Tibial artery (tissue), 4 donors: ENCODE data around the gene CRABP2.

Source experiments
- DNase-seq, 2 donors: peaks; one replicate each; pipeline ENCODE4 v3.0.0-alpha.2; 2019
- H3K27ac ChIP-seq, 2 donors: fragments of 200-600 bp; sonication (generic) in 1 of 2; 1 replicate in 1 of 2; 2 replicates in 1 of 2; pipeline ENCODE4 v1.5.1; 2018 to 2019; ENCODE audit warnings: mild to moderate bottlenecking in 1 of 2
- H3K27me3 ChIP-seq, 2 donors: fragments of 200-600 bp; sonication (generic) in 1 of 2; one replicate each; pipeline versions ENCODE4 v1.5.1 to v1.6.0; 2016 to 2019
- H3K36me3 ChIP-seq, 3 donors: fragments of 200-600 bp; sonication (generic) in 2 of 3; one replicate each; pipeline ENCODE4 v1.5.1; 2016 to 2019; ENCODE audit warnings: mild to moderate bottlenecking in 2 of 3
- H3K4me1 ChIP-seq, 4 donors: fragments of 200-600 bp; sonication (generic) in 2 of 4; 1 replicate in 3 of 4; 2 replicates in 1 of 4; pipeline ENCODE4 v1.5.1; 2016 to 2019
- H3K4me3 ChIP-seq, 2 donors: fragments of 200-600 bp; sonication (generic) in 1 of 2; 1 replicate in 1 of 2; 2 replicates in 1 of 2; pipeline ENCODE4 v1.5.1; 2018 to 2019; ENCODE audit warnings: mild to moderate bottlenecking in 2 of 2
- H3K9me3 ChIP-seq, 3 donors: fragments of 200-600 bp; sonication (generic) in 1 of 3; one replicate each; pipeline ENCODE4 v1.5.1; 2016 to 2019
- CTCF ChIP-seq, 2 experiments: fragments of 200-600 bp in 1 of 2; fragments of 450-650 bp in 1 of 2; IDR thresholded peaks; one replicate each; pipeline ENCODE4 v1.5.1; 2017 to 2019; ENCODE audit warnings: antibody characterized with exemption in 2 of 2, mild to moderate bottlenecking in 1 of 2, moderate library complexity in 1 of 2
- intact Hi-C: fragments of 100-400 bp; cut with DNase I; formaldehyde crosslinking; loops from one replicate; pipeline ENCODE4 v1.15.0; 2023; ENCODE audit warnings: low total_unique reads

CRABP2 gene

GRCh38 chr1:156664046-156664766 lies 41.2 kb downstream of the CRABP2 start:
- Histone ChIP-seq H3K27ac (peak overlapping the region; percentile 63 to 77), H3K27me3 (no peaks in the 10 kb centered on the region), H3K9me3 (no peaks in the 10 kb centered on the region), H3K4me3 (no peak overlapping the region), H3K36me3 (no peaks in the 10 kb centered on the region), H3K4me1 (peaks cover 0 to 92% (median 85%) of the 10 kb centered on the region in 4 donors)
- intact Hi-C loops = no loop called here
- TF ChIP-seq CTCF (IDR thresholded peaks at IDR 0.05) = no peak
- DNase-seq = no peak

DNA sequence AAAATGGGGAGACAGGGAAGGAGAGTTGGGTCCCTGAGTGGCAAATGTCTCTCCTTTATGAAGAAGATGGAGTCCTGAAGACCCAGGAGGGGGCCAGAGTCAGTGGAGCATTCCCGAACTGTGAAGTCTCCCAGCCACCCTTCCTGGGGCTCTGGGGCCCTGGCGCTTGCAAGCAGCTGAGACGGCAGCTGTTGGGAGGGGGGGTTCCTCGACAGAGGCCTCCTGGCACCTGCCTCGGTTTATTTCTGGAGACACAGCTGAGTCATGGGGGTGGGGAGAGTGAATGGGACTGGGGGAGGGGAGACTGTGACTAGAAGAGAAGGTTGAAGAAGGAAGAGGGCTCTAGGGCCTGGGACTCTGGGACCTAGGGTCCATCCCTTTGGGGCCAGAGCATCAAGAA lies 42.2 kb downstream of the CRABP2 start:
- no peaks in the 10 kb centered on the region for H3K36me3 ChIP-seq
- no peaks in the 10 kb centered on the region for H3K27me3 ChIP-seq
- TF ChIP-seq CTCF (IDR thresholded peaks at IDR 0.05) = no peak
- no peaks in the 10 kb centered on the region for H3K9me3 ChIP-seq
- intact Hi-C loops = no loop called here
- peak overlapping the region; percentile 63 to 77 for H3K27ac ChIP-seq
- DNase-seq = peak; percentile 42 to 91
- H3K4me1 ChIP-seq = peaks cover 0 to 90% (median 82%) of the 10 kb centered on the region in 4 donors
- no peak overlapping the region for H3K4me3 ChIP-seq

DNA sequence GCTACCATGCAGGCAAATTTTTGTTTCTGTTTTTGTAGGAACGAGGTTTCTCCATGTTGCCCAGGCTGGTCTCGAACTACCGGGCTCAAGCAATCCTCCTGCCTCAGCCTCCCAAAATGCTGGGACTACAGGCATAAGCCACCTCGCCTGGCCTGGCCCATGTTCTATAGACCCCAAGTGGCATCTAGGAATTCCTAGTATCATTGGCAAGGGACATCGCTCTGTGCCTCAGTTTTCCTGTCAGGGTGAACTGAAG lies 42.7 kb downstream of the CRABP2 start:
- peaks cover 0 to 90% (median 79%) of the 10 kb centered on the region in 4 donors for H3K4me1 ChIP-seq

GRCh38 chr1:156662005-156662799 lies 43.2 kb downstream of the CRABP2 start:
- no peaks in the 10 kb centered on the region for H3K27me3 ChIP-seq
- H3K27ac ChIP-seq = peak overlapping the region; percentile 73 to 77
- intact Hi-C loops = no loop called here
- no peaks in the 10 kb centered on the region for H3K36me3 ChIP-seq
- no peaks in the 10 kb centered on the region for H3K9me3 ChIP-seq
- DNase-seq = no peak
- peaks cover 0 to 90% (median 78%) of the 10 kb centered on the region in 4 donors for H3K4me1 ChIP-seq
- H3K4me3 ChIP-seq = no peak overlapping the region
- no peak for TF ChIP-seq CTCF (IDR thresholded peaks at IDR 0.05)

More for the DNA sequence above, 42.7 kb downstream of the CRABP2 start:
- H3K27me3 ChIP-seq = no peaks in the 10 kb centered on the region
- intact Hi-C loops = no loop called here
- TF ChIP-seq CTCF (IDR thresholded peaks at IDR 0.05) = no peak
- H3K4me3 ChIP-seq = no peak overlapping the region
- no peaks in the 10 kb centered on the region for H3K36me3 ChIP-seq
- DNase-seq = no peak
- peak overlapping the region; percentile 63 to 77 for H3K27ac ChIP-seq
- no peaks in the 10 kb centered on the region for H3K9me3 ChIP-seq

- Histone ChIP-seq H3K27ac (peak overlapping the region; percentile 73 to 77), H3K27me3 (peaks cover 0 to 14% of the 10 kb centered on the region in 2 donors), H3K36me3 (no peaks in the 10 kb centered on the region), H3K4me3 (no peak overlapping the region), H3K9me3 (no peaks in the 10 kb centered on the region), H3K4me1 (peaks cover 0 to 90% (median 79%) of the 10 kb centered on the region in 4 donors)
- no peak for DNase-seq
- intact Hi-C loops = no loop called here
- TF ChIP-seq CTCF (IDR thresholded peaks at IDR 0.05) = no peak
Observed at GRCh38 chr1:156660752-156661112, 44.7 kb downstream of the CRABP2 start.
